HG02798 (cell line): Measurements from ENCODE around the gene EIF4G1.

Source experiments
- ATAC-seq: cut with Tn5 transposase; IDR thresholded peaks from one replicate; pipeline ENCODE4 v1.9.1; 2021; ENCODE audit warnings: mild to moderate bottlenecking; ENCODE audit not compliant: unreplicated experiment, poor library complexity

Gene EIF4G1

DNA sequence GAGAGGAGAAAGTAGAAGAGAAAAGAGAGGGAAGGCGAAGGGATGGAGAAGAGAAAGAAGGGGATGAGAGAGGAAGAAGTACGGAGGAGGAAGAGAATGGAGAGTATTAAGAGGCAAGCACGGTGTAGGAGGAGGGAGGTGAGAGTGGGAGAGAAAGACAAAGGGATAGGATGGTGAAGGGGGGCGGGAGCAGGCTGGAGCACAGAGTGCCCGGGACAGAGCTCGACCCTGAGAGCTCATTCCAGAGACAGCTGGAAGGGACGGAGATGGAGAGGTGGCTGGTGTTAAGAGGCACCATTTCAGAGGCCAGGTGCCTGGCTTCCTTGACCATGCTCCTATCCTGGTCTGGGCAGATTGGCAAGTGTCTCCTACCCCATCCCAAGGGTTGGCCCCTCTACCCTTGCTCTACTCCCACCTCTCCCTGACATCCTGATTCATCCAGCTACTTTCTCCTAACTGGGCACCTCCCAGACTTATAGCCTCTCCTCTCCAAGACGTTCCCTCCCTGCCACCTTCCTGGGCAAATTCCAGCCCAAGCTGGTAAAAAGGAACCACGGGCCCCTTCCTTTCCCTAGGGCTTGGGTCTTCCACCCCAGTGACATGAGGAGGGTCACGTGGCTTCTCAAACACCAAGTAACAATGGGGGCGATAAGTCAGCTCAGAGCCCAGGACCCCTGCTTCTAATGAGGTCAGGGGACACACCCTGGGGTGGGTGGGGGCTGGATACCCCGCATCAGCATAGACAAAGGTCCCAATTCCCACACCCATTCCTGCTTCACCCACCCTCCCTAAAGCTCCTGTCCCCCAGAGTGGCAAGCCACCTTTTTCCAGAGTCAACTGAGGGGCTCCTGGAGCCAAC lies 45.9 kb downstream of the EIF4G1 start:
- no peak for ATAC-seq

DNA sequence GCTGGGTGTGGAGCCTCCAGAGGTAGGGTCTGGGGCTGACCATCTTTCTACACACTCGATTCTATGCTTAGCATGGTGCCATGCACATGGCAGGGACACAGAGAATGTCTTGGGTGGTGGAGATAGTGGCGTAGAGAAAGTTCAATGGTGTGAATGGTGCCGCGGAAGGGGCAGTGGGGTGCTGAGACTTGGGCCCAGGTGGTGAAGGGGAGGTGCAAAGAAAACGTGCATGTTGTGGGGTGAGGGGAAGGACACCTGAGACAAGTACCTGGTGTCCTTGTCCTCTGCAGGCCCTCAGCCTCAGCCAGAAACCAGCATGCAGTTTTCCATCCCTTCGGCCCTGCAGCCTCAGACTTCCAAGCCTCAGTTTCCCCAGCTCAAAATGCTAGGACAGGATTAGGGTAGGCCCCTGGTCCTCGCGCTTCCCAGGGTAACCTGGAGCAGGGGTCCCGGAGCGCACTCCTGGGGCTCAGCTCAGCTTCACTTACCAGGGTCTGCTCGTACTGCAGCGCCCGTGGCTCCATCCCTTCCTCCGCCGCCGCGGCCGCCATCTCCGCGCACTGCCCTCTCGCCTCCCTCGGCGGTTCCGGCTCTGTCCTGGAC lies 46.6 kb downstream of the EIF4G1 start:
- ATAC-seq = peak; percentile 4

DNA sequence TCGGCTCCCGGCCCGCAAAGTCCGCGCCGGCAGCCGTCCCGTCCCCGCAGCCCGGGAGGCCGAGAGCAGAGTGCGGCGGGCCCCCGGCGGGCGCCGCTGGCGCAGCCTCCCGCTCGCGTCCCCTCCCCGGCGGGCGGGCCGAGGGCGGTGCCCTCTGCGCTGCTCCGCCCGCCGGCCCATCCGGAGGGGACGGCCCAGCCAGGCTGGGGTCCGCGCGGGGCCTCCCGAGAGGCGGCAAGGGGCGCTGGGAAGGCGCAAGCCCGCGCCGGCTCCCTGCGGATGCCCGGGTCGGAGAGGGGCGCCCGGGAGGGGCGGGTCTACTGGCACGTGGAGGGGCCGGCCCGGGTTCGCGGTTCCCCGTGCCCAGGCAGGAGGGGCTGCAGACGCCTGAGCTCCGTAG lies 47.1 kb downstream of the EIF4G1 start, which contains the start of the genes CLCN2 and POLR2H:
CLCN2 (minus strand) TSS at position 74 of the 400 bp plus-strand sequence. CDS start 126 bp downstream, outside the sequence.
POLR2H (plus strand) TSS at position 179 of the 400 bp plus-strand sequence. CDS start 1,783 bp downstream, outside the sequence.
- peak; percentile 48 for ATAC-seq

DNA sequence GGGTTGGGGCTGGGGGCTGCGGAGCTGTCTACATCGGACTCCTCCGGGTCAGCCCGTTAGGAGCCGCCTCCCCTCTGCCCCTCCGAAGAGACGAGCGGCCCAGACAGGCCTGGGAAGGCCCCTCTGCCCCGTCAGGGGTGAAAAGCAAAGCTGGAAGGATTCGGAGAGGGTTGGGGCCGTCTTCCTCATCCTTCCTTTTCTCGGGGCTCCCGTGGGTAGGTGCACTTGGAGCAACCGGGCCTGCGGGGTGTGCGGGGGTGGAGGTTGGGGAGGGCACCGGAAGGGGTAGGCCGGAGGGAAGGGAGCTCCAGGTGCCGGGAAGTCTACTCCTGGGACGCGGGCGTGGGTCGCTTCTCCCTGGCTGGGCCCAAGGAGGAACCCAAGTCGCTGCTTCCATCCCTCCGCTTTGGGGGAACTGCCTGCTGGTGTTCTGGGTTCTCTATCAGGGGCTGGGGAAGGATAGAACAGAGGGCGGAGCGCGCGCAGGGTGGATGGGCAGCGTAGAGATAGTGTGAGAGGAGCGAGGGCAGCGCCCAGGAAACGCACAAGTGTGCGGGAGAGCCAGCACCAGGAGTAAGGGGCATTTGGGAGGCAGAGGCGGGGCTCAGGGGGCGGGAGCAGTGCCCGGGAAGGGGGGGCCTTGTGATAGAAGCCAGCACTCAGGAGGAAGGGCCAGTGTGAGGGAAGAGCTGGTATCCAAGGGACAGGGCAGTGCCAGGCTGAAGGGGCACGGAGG lies 47.7 kb downstream of the EIF4G1 start:
- ATAC-seq = no peak

DNA sequence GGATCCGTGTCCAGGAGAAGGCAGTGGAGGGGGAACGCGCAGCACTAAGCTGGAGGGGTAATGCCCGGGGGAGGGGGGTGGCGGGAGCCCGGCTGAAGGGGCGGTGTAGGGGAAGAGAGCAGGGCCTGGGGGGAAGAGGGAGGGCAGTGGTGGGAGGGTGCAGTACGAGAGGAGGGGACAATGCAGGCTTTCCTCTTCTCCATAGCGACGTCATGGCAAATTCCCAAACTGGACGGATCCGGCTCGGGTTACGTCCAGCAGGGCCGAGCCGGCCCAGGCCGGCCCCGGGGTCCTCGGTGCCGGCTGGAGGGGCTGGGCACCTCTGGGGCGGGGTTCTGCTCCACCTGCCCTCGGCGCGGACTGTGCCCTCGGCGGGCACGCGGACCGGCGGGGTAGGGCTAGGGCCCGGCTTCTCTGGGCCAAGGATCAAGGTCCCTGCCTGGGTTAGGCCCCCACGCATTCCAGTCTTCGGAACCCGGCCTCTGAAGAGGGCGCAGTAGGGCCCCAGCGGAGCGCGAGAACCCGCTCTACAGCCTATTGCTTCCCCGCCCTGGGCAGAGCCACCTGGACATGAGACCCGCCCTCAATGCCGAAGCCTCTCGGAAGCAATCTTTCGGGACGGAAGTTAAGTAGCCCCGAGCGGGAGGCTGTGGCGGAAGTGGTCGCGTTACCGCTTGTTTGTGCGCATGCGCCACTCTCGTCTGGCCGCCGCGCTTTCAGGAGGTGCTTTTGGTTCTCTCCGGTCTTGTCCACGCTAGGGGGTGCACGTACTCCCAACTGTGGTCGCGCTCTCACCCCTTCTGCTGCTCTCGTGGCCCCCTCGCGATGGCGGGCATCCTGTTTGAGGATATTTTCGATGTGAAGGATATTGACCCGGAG lies 48.5 kb downstream of the EIF4G1 start:
- ATAC-seq = peak; percentile 88

DNA sequence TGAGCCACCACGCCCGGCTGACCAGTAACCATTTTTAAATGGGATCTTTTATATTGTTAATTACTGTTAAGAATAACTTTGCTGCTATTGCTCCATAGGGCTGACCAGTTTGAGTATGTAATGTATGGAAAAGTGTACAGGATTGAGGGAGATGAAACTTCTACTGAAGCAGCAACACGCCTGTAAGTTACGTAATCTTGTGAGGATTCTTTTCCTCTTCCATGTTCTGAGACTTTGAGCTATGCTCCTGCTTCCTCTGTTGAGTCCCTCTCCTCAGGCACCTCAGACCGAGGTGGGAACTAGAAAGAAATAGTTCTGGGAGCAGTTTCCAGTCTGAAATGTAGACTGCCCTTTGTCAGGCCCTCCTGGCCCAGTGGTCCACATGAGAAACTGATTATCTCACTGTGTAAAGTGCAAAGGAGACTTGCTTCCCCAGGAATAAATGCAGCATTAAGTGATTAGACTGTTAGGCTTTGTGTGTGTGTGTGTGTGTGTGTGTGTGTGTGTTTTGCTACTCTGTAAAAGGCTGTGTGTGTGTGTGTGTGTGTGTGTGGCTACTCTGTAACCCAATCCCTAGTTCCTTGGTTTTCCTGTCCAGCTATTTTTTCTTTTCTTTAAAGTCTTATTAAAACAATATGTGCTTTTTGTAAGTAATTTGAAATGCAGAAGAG lies 52.3 kb downstream of the EIF4G1 start:
- no peak for ATAC-seq

DNA sequence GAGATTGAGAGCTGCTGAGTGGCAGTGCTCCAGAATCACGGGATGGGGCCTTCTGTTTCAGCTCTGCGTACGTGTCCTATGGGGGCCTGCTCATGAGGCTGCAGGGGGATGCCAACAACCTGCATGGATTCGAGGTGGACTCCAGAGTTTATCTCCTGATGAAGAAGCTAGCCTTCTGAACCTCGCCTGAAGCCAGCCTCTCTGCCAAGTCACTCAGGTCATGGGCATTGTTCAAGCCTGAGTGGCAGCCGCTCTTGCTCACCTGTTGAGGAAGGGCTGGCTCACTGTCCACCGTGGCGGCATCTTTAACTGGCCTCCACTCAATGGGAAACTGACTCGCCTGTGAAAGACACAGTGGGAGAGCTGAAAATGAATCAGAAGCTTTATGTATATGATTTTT lies 53.7 kb downstream of the EIF4G1 start:
- no peak for ATAC-seq

DNA sequence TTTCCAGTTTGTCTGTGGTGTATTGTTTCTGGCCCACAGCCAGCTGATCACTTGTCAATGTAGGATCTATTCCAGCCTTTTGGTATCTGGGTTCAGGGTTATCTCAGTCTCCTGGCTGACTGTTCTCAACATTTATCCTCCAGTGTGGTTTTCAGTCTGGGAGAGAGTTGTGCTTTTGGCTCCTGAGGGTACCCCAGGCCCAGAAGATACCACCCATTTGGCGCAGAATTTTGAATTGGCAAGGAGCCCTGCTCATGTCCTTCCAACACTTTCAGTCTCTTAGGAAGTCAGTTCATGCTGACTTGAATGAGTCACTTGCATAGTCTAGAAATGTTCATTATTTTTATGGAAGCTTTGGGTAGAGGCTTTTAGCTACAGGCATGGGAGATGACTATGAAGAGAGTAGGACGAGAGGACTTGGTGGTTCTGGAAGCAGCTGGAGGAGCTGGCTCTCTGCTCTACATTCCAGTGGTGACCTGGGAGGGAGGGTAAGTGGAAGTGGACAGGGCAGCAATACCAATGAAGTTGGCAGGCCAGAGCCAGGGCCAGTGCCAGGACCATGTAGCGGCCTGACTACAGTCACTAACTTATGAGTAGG lies 54.3 kb downstream of the EIF4G1 start:
- ATAC-seq = no peak

DNA sequence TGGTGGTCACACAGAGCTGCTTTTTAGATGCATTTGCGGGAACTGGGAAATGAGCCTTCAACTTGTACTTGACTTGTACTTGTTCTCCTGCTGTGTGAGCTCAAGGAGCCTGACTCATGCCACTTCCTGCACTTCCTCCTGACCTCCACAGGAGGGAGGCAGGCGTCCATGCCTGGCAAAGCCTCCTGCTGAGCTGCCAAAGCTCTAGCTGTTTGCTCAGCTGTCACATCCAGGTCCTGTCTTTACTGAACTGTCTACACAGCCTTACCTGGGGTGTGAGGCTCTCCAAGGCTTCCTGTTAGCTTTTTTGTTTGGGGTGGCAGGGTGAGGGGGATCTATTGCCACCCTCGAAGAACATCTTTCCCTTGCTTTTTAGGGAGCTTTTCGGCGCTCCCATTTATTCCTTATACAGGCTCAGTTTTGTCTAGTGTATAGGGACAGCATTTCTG lies 57.2 kb downstream of the EIF4G1 start:
- peak; percentile 68 for ATAC-seq

DNA sequence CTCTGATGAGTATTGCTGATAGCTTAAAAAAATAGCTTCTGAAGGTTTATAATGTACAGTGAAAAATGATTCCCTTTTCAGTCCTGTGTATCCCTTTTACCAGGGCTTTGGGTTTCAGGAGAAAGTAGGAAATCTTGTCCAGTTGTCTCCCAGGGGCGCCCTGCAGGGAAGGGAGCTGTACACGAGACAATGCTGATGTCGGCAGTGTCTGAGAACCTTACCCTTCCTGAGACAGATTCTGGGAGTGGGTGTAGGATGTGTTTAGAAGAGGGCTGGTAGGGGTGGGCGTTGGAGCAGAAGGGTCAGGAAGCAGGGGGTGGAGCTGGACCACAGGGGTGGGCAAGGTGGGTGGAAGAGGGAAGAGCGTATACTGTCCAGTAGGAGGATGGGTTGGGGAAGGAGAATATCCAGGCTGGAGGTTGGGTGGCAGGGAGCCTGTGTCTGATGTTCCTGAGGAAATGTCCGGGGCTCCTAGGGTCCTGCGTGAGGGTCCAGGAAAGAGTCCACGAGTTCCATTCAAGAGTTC lies 58.0 kb downstream of the EIF4G1 start:
- no peak for ATAC-seq

DNA sequence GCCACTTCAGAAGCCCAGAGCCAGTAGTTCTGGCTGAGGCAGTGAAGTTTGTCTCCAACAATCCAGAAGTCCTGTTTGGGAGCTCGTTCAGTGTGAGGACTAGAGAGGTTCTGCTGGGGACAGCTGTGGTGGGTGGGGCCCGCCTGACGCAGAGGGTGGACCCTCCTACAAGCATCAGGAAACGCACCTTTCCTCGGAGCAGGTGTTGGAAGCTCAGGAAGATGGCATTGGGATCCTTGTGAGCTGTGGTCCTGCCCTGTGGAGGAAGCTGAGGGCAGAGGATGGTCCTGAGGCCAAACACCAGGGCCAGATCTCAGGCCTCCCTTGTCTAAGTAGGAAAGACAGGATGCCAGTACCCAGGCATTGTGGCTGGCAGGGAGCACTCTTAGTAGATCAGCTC lies 58.5 kb downstream of the EIF4G1 start:
- ATAC-seq = no peak

DNA sequence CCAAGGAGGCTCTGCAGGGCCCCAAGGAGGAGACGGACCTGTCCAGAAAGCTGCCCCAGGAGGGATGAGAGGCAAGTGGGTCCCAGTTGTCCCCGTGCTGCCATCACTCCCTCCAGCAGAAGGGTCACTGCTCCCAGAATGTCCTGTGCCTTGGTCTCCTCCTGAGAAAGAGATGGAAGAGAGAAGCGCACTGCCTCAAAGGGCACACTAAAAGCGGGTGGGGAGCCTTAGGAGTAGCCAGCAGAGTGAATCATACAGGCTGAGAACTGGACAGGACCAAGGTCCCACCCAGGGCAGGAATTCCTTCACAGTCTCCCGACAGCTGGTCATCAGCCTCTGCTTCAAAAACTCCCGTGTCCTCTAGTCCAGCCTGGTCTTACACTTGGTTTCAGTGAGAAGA lies 59.0 kb downstream of the EIF4G1 start:
- ATAC-seq = no peak

DNA sequence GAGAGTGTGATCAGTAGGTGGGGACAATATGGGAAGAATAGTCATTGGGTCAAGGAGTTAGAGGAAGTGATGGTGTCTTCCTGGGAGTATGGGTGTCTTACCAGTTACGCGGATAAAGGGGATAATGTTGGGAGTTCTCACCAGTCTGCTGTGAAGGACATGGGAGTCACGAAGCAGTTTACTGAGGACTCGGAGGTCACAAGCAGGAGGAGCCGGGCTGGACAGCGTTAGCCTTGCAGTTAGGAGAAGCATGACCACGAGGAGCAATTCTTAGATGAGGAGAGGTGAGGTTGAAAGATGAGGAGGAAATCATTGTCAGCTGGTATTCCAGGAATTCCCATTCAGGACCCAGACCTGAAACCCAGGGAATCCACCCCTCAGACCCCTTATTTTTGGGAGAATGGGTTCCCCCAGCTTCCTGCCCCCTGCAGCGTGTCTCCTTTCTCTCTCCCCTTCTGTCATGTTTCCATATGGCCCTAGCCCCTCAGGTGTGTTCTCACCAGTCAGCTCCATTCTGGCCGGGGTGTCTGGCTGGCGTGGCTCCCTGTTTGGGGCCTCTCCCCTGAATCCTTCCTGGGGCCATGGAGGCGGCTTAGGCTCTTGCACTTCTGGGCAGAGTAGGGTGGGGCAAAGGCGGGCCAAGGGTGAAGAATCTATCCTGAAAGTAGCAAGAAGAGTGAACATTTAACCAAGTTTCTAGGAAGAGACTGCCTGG lies 61.5 kb downstream of the EIF4G1 start:
- no peak for ATAC-seq

DNA sequence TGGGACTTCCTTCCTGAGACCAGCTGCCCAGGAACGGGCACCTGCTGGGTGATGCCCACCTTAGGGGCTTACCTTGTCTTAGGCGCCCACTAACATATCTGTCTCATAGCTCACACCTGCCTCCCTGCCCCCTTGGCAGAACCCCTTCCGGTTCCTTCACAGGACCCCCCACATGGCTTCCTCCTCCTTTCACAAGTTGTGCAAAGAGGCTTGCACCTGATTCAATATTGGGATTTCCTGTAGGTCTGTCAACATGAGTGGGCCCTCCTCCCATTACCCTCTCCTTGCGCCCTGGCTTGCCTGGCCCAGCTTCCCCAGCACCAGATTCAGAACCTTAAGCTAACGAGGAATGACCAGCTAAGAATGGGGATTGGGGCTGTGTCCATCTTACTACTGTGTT lies 63.0 kb downstream of the EIF4G1 start:
- ATAC-seq = no peak

DNA sequence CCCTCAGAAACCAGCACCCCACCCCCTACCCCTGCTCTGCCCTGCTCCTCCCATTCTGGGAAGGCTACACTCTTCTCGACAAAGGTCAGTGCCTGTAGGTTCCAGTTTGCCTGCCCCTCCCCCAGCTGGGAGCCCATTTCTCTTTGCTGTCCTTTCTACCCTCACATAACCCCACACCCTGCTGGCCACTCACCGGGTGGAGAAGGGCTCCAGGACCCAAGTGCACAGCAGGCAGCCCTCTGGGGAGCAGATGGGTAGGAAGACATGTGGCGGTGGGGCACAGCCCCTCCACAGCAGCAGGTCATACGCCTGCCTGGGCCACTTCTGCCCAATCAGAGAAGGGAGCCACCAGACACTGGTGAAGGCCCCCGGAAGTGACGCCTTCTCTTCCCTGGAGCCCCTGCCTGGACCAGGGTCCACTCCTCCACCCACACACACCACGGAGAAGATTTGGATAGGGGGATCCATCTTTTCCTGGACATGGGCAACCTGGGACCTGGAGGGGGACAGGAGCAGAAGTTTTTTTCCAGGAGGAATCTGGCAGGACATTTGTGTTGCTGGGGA lies 63.6 kb downstream of the EIF4G1 start, which contains the start of gene THPO:
THPO (minus strand) TSS at position 326 of the 564 bp plus-strand sequence. CDS start 1,948 bp downstream, outside the sequence.
- ATAC-seq = no peak

DNA sequence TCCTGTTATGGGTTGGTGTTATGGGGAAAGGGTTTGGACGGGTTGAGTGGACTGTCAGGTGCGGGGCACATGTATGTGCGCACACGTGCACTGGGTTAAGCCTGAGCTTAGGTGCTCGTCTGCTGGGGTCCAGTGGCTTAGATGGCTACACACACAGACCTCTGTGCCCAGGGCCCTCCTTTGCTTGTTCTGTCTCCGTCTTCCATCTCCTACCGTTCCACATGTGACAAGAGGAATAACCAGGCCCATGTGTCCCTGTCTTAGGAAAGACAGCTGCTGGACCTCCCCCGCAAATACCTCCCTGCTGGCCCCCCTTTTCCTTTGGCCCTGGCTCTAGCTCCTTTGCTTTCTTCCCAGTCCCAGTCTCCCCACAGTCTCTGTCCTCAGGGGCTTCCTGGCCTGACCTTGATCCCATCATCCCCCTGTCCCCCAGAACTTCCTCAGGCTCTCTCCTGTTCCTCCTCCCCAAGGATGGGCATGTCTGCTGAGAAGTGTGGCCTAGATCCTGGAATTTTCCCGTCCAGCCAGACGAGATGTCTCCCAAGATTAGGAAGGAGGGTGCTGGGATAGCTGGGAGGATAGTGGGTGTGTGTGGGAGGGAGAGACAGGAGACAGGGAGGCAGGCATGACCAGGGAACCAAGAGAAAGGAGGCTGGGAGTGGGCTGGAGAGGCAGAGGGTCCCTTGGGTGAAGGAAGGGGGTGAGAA lies 64.4 kb downstream of the EIF4G1 start:
- no peak for ATAC-seq
